Stimulated activated CD4-positive, alpha-beta T cell treated with anti-CD3 and anti-CD28 coated beads, Interleukin-4, amount 100 ng/mL, for 48 hours (primary cell): Measurements from ENCODE around the gene RIMBP2.

ENCODE experiments used
- DNase-seq, 2 donors: peaks; one replicate each; pipeline ENCODE4 v3.0.0-alpha.2; 2020; ENCODE audit warnings: low read depth in 2 of 2

RIMBP2 gene

GRCh38 chr12:130371296-130371695 lies 344.8 kb downstream of the RIMBP2 start:
- no peak for DNase-seq

- DNase-seq: no peak
Measured at GRCh38 chr12:130369816-130370215, 346.3 kb downstream of the RIMBP2 start.

GRCh38 chr12:130367523-130367922 lies 348.6 kb downstream of the RIMBP2 start:
- DNase-seq: no peak

GRCh38 chr12:130367003-130367402 lies 349.1 kb downstream of the RIMBP2 start:
- DNase-seq: no peak

GRCh38 chr12:130366159-130366558 lies 349.9 kb downstream of the RIMBP2 start:
- no peak for DNase-seq

- no peak for DNase-seq
Measured at GRCh38 chr12:130364578-130364977, 351.5 kb downstream of the RIMBP2 start.

- no peak for DNase-seq
Measured at GRCh38 chr12:130362060-130362459, 354.0 kb downstream of the RIMBP2 start.

- no peak for DNase-seq
Measured at GRCh38 chr12:130357729-130358330, 358.3 kb downstream of the RIMBP2 start.

GRCh38 chr12:130357241-130357640 lies 358.9 kb downstream of the RIMBP2 start:
- DNase-seq: no peak

- no peak for DNase-seq
Measured at GRCh38 chr12:130356222-130356621, 359.9 kb downstream of the RIMBP2 start.

- no peak for DNase-seq
Measured at GRCh38 chr12:130354407-130354806, 361.7 kb downstream of the RIMBP2 start.

GRCh38 chr12:130353081-130353480 lies 363.0 kb downstream of the RIMBP2 start:
- no peak for DNase-seq

GRCh38 chr12:130351326-130351725 lies 364.8 kb downstream of the RIMBP2 start:
- no peak for DNase-seq

GRCh38 chr12:130350715-130351114 lies 365.4 kb downstream of the RIMBP2 start:
- DNase-seq: no peak

GRCh38 chr12:130347588-130347987 lies 368.5 kb downstream of the RIMBP2 start:
- no peak for DNase-seq
